Fibroblast of the aortic adventitia (primary cell): ENCODE measurements around the gene TWIST2. TPM values are rescaled to one million over a fixed set of nuclear protein-coding genes. Genes with fewer than 3 reads are reported as not detected.
A peak's percentile ranks its signal among the peaks of the same experiment; 100 is the strongest.

Experiments used
- DNase-seq: peaks from one replicate; pipeline ENCODE4 v3.0.0-alpha.2; 2010; ENCODE audit warnings: low read depth
- H3K4me3 ChIP-seq: 2 replicates; pipeline ENCODE4 v1.5.1; 2011; ENCODE audit warnings: low read depth, mild to moderate bottlenecking, control low read depth, low read length, moderate library complexity
- CTCF ChIP-seq: IDR thresholded peaks from 2 replicates; pipeline ENCODE4 v1.5.1; 2011; ENCODE audit warnings: mild to moderate bottlenecking, low read length, control low read depth, inconsistent platforms; ENCODE audit not compliant: insufficient read depth
- total RNA-seq: library from RNA; depleted of rRNA; stranded (reverse); fragments of >200 nt; gene quantifications from 2 replicates; pipeline ENCODE4 v1.2.3, GENCODE V29; 2012; ENCODE audit warnings: low replicate concordance

The TWIST2 gene
- total RNA-seq, 1 donor: 64.1 TPM

- DNase-seq: peak; percentile 25
- no peak for TF ChIP-seq CTCF
- no peak overlapping the region for H3K4me3 ChIP-seq
Observed at GRCh38 chr2:238954841-238955591, 107.1 kb downstream of the TWIST2 start.

- peak; percentile 43 for DNase-seq
- H3K4me3 ChIP-seq: no peak overlapping the region
- no peak for TF ChIP-seq CTCF
Observed at GRCh38 chr2:238955648-238956531, 108.0 kb downstream of the TWIST2 start.

GRCh38 chr2:238956676-238957075 lies 108.8 kb downstream of the TWIST2 start:
- TF ChIP-seq CTCF: no peak
- H3K4me3 ChIP-seq: no peak overlapping the region
- no peak for DNase-seq
